Osteocyte (in vitro differentiated cells): ENCODE results near the gene KYAT1. TPM values are rescaled to one million over a fixed set of nuclear protein-coding genes. Genes with fewer than 3 reads are reported as not detected.
"Not testable (repeated sequence)": the region's sequence is repeated elsewhere in the genome, so short reads cannot be mapped to it uniquely, and the experiment has no call there.

Source experiments
- DNase-seq: peaks from one replicate; pipeline ENCODE4 v3.0.0; 2021; ENCODE audit warnings: mixed read lengths; ENCODE audit not compliant: unreplicated experiment; ENCODE audit errors: extremely low spot score
- H3K27ac Mint-ChIP-seq: one replicate; pipeline ENCODE4 v1.8.0; 2021; ENCODE audit warnings: mild to moderate bottlenecking, mixed read lengths; ENCODE audit not compliant: unreplicated experiment
- H3K27me3 Mint-ChIP-seq: one replicate; pipeline ENCODE4 v1.8.0; 2021; ENCODE audit warnings: mixed read lengths; ENCODE audit not compliant: unreplicated experiment
- H3K36me3 Mint-ChIP-seq: one replicate; pipeline ENCODE4 v1.8.0; 2021; ENCODE audit warnings: mixed read lengths; ENCODE audit not compliant: unreplicated experiment
- H3K4me1 Mint-ChIP-seq: one replicate; pipeline ENCODE4 v1.8.0; 2021; ENCODE audit warnings: mixed read lengths; ENCODE audit not compliant: unreplicated experiment
- H3K4me3 Mint-ChIP-seq: one replicate; pipeline ENCODE4 v1.8.0; 2021; ENCODE audit warnings: mild to moderate bottlenecking, moderate library complexity, mixed read lengths; ENCODE audit not compliant: unreplicated experiment
- H3K9me3 Mint-ChIP-seq: one replicate; pipeline ENCODE4 v1.8.0; 2021; ENCODE audit warnings: mixed read lengths; ENCODE audit not compliant: unreplicated experiment
- total RNA-seq: library from RNA; stranded (reverse); gene quantifications from 2 replicates; pipeline ENCODE4 v1.2.1, GENCODE V29; 2021
- TF ChIP-seq, protein P1 (sequence below): fragments of 200-600 bp; sonication (generic); IDR thresholded peaks from 2 replicates; pipeline ENCODE4 v1.5.0; 2021; ENCODE audit warnings: antibody characterized with exemption, mild to moderate bottlenecking, moderate library complexity

The KYAT1 gene
- total RNA-seq, 1 donor from 2014 or later = 6.5 TPM

DNA sequence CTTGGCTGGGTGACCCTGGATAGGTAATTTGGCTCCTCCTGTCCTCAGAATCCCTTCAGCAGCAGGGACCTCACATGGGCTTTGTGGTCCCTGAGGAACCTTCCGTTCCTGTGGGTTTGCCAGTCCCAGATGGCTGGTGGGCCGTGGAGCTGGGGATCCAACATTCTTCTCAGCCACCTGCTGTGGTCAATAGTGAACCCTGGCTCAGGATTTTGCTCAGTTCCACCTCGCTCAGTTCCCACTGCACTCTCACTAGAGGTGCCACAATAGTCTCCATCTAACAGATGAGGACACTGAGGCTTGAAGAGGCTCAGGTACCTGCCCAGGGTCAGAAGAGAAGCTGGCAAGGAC is 35.1 kb downstream of the KYAT1 start:
- Mint-ChIP-seq H3K4me3 (no peak overlapping the region), H3K27me3 (no peaks in the 10 kb centered on the region), H3K9me3 (peaks cover 8% of the 10 kb centered on the region), H3K27ac (no peak overlapping the region), H3K36me3 (peaks cover 11% of the 10 kb centered on the region), H3K4me1 (peaks cover 15% of the 10 kb centered on the region)
- TF ChIP-seq, protein P1, sequence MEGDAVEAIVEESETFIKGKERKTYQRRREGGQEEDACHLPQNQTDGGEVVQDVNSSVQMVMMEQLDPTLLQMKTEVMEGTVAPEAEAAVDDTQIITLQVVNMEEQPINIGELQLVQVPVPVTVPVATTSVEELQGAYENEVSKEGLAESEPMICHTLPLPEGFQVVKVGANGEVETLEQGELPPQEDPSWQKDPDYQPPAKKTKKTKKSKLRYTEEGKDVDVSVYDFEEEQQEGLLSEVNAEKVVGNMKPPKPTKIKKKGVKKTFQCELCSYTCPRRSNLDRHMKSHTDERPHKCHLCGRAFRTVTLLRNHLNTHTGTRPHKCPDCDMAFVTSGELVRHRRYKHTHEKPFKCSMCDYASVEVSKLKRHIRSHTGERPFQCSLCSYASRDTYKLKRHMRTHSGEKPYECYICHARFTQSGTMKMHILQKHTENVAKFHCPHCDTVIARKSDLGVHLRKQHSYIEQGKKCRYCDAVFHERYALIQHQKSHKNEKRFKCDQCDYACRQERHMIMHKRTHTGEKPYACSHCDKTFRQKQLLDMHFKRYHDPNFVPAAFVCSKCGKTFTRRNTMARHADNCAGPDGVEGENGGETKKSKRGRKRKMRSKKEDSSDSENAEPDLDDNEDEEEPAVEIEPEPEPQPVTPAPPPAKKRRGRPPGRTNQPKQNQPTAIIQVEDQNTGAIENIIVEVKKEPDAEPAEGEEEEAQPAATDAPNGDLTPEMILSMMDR = no peak
- DNase-seq = no peak

DNA sequence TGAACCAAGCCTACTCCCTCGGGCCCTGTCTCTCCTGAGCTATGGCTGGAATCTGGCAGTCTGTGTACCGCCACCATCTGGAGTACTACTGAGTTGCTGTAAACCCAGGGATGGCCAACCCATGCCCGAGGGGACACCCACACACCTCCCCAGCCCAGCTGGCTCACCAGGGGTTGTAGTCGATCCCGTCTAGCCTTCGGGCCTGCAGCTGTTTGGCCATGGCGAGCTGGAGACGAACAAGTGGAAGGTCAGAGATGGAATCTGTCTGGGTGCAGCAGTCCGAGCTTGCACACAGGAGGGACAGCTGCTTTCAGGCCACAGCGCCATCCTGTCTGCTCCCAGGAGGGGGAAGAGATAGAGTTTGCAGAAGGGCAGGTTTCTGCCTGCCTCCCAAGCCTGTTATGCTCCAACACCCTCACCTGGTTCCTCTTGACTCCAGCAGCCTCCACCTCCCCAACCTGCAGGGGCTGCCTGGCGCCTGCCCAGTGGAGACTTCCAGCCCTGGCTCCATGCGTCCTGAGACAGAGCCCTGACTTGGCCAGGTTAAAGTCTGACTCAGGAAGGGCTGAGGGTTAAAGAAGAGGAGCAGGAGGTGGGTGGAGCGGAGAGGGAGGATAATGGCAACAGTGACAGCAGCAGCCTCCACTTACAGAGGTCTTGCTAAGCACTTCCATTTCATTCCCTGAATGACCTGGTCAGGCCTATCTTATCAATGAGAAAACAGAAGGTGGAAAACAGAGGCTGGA is 36.4 kb downstream of the KYAT1 start:
- peak overlapping the region; percentile 80 for H3K27ac Mint-ChIP-seq
- TF ChIP-seq, protein P1 = peak; percentile 51
- H3K9me3 Mint-ChIP-seq = no peaks in the 10 kb centered on the region
- H3K36me3 Mint-ChIP-seq = peaks cover 4% of the 10 kb centered on the region
- peaks cover 15% of the 10 kb centered on the region for H3K4me1 Mint-ChIP-seq
- no peak overlapping the region for H3K4me3 Mint-ChIP-seq
- no peaks in the 10 kb centered on the region for H3K27me3 Mint-ChIP-seq
- DNase-seq = peak; percentile 93

DNA sequence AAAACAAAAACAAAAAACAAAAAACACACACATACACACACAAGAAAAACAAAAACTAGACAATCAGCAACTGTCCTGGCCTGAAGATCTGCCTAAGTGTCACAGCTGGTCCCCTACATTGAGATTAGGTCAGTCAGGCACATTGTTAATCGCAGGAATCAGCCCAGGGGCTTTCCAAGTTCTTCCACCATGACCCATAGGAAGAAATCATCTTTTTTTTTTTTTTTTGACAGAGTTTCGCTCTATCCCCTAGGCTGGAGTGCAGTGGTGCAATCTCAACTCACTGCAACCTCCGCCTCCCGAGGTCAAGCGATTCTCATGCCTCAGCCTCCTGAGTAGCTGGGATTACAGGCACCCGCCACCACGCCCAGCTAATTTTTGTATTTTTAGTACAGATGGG is 38.6 kb downstream of the KYAT1 start:
- not testable (repeated sequence) for H3K9me3 Mint-ChIP-seq, H3K36me3 Mint-ChIP-seq, H3K27ac Mint-ChIP-seq, DNase-seq, H3K4me3 Mint-ChIP-seq, H3K27me3 Mint-ChIP-seq
- peaks cover 15% of the 10 kb centered on the region for H3K4me1 Mint-ChIP-seq

DNA sequence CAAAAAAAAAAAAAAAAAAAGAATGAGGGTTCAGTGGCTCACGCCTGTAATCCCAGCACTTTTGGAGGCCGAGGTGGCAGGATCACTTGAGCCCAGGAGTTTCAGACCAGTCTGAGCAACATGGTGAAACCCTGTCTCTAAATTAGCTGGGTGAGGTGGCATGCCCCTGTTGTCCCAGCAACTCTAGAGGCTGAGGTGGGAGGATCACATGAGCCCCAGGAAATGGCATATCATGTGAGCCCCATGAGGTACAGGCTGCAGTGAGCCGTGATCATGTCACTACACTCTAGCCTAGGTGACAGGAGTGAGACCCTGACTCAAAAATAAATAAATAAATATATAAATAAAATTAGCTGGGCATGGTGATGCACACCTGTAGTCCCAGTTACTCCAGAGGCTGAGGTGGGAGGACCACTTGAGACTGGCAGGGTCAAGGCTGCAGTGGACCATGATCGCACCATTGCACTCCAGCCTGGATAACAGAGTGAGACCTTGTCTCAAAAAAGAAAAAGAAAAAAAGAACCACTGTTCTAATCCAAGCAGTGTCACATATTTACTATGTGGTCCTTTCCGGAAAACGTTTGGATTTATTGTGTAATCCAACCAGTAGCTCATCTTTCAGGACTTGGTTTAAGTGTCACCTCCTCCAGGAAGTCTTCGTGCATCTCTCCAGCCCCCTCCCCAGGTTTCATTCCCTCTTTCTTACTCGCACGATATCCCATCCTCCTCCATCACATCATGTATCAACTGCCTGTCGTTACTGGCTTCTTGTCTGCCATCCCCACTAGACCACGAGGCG is 39.9 kb downstream of the KYAT1 start:
- Mint-ChIP-seq H3K4me3 (no peak overlapping the region), H3K27me3 (no peaks in the 10 kb centered on the region), H3K4me1 (peaks cover 15% of the 10 kb centered on the region), H3K27ac (no peak overlapping the region), H3K9me3 (no peaks in the 10 kb centered on the region), H3K36me3 (peaks cover 7% of the 10 kb centered on the region)
- TF ChIP-seq, protein P1 = no peak
- no peak for DNase-seq

DNA sequence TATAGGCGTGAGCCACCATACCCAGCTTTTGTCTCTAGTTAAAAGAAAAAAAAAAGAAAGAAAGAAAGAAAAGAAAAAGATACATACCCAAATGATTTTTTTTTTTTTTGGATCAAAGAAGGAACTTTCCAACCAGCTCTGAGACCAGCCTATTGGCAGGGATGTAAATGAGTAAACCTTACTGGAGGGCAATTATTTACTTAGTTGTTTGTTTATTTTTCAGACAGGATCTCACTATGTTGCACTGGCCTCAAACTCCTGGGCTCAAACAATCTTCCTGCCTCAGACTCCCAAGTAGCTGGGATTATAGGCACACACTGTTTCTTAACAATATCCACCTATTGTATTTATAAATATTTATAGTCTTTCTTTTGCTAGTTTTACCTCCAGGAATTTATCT is 41.2 kb downstream of the KYAT1 start:
- H3K9me3 Mint-ChIP-seq = no peaks in the 10 kb centered on the region
- DNase-seq = no peak
- no peak overlapping the region for H3K4me3 Mint-ChIP-seq
- peaks cover 9% of the 10 kb centered on the region for H3K4me1 Mint-ChIP-seq
- H3K27me3 Mint-ChIP-seq = no peaks in the 10 kb centered on the region
- no peak overlapping the region for H3K27ac Mint-ChIP-seq
- peaks cover 7% of the 10 kb centered on the region for H3K36me3 Mint-ChIP-seq
- TF ChIP-seq, protein P1 = no peak
